Kidney glomerular epithelial cell (primary cell): Measurements from ENCODE around the gene COL8A2.

Experiments
- DNase-seq: peaks from one replicate; lab custom pipeline; 2025; lab: John Stamatoyannopoulos, UW

The COL8A2 gene

GRCh38 chr1:36053978-36054377, 71.0 kb downstream of the COL8A2 start:
- no peak for DNase-seq

GRCh38 chr1:36051821-36052220, 73.2 kb downstream of the COL8A2 start:
- no peak for DNase-seq
